Umbilical cord (tissue), 2 donors: Measurements from ENCODE around the gene SPNS2. TPM values are rescaled to one million over a fixed set of nuclear protein-coding genes. Genes with fewer than 3 reads are reported as not detected.

Source experiments
- DNase-seq: peaks from one replicate; pipeline ENCODE4 v3.0.0-alpha.2; 2015; ENCODE audit warnings: low spot score
- total RNA-seq: library from RNA; depleted of rRNA; stranded (reverse); fragments of >200 nt; gene quantifications from one replicate; pipeline ENCODE4 v1.2.3, GENCODE V29; 2014; ENCODE audit warnings: low replicate concordance; ENCODE audit not compliant: insufficient read depth

SPNS2 gene
- total RNA-seq: 5.8 TPM

DNA sequence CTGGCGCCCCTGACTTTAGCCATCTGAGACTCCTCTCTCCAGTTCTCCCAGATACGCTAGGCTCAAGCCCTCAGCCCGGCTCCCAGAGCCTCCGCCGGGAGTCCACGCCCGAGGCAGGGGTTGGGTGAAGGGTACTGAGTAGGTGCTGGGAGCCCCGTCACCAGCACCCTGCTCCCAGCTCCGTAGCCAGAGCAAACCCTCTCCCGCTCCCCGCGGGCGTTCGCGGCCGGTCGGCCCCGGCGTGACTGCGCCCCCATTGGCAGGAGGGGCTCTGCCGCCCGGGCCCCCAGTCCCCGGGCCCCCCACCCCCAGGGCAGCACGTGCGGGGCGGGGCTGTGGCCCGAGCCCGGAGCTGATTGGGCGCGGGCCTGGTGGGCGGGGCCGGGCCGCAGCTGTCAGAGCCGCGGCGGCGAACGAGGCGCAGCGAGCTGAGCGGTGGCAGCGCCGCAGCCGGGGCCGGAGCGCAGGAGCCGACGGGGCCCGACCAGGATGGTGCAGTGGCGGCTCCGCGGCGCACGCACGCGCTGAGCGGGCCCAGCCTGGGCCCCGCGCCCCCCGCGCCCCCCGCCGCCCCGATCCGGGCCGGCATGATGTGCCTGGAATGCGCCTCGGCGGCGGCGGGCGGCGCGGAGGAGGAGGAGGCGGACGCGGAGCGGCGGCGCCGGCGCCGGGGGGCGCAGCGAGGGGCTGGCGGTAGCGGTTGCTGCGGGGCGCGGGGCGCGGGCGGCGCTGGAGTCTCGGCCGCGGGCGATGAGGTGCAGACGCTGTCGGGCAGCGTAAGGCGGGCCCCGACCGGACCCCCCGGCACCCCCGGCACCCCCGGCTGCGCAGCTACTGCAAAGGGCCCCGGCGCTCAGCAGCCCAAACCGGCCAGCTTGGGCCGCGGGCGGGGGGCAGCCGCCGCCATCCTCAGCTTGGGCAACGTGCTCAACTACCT, at the start of gene SPNS2:
SPNS2 (plus strand) TSS at position 421 of the 937 bp plus-strand sequence; CDS start at position 588, 167 bp downstream.
- DNase-seq: peak; percentile 57

- DNase-seq: no peak
These were observed 48.9 kb upstream of the SPNS2 start for GRCh38 chr17:4449736-4450135.

GRCh38 chr17:4450710-4451316, 47.9 kb upstream of the SPNS2 start:
- no peak for DNase-seq

GRCh38 chr17:4453812-4454591, 44.7 kb upstream of the SPNS2 start:
- no peak for DNase-seq

DNA sequence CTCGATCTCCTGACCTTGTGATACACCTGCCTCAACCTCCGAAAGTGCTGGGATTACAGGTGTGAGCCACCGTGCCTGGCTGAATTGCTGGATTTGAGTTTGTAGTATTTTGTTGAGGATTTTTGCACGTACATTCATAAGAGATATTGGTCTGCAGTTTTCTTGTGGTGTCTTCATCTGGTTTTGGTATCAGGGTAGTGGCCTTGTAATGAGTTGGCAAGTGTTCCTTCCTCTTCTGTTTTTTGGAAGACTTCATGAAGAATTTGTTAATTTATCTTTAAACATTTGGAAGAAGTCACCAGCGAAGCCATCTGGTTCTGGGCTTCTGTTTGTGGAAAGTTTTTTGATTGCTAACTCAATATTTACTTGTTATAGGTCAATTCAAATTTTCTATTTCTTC, 38.0 kb upstream of the SPNS2 start:
- no peak for DNase-seq

GRCh38 chr17:4463818-4464476, 34.7 kb upstream of the SPNS2 start:
- no peak for DNase-seq

DNA sequence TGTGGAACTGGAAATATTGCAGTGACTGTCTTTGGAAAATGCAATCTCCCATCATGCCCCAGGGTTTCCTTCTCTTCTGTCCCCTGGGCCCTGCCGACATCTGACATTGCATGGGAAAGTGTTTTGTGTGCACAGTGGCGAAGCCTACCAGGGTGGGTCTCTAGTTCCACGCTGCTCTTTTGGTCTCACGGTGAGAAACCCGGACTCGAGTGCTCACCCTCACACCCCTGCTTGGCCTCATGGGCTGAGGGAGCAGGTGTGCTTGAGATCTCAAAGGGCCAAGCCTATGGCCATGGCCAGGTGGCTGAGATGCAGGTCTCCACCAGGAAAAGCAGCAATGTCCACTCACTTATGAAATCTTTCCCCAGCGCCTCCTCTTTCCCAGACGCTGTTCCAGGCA, 32.9 kb upstream of the SPNS2 start:
- DNase-seq: no peak

DNA sequence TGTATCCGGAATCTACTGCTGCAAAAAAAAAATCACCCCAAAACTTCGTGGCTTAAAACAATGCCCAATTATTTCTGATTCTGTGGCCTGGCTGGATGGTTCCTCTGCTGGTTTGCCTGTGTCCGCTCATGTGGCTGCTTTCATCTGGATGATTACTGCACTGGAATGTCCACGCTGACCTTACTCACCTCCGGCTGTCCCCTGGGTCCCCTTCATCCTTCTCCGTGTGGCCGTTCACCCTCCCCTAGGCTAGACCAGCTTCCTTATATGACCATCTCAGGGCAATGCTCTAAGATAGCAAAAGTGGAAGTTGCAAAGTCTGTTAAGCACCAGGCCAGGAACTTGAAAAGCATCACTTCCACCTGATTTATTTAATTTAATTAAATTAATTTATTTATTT, 31.4 kb upstream of the SPNS2 start:
- DNase-seq: no peak

GRCh38 chr17:4469552-4469951, 29.1 kb upstream of the SPNS2 start:
- DNase-seq: no peak

DNA sequence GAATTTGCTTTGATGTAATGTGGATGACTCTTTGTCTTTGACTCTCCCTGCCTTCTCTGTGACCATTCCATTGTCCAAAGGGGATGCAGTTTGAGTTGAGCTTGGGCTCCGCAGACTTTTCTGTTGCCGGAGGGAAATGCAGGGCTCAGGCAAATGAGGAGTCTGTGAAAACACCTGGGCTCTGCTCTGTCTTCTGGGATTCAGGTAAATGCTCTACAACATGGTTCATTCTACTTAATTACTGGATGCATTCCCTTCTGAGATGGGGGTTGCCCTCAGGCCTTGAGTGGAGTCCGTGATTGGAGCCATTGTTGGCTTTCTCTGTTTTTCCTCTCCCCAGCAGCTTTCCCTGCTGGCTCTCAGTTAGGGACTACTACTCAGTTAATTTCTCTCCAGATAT, 26.4 kb upstream of the SPNS2 start:
- no peak for DNase-seq

DNA sequence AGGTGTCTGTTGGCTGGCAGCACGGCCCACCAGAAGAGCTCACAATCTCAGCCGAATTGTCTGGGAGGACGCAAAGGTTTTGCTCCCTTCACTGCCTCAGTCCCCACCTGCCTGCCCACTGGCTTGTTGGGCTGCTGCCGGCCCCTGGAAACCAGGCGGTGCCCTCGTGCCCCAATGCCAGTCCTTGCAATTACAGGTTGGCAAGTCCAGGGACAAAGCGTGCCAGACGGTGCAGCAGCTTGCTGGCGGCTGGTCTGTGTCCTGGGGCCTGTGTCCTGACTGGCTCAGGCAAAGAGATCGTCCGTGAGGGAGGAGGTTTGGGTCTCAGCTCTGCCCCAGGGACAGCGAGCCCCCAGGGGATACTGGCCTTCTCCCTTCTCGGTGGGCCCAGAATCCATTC, 24.6 kb upstream of the SPNS2 start:
- DNase-seq: no peak

- no peak for DNase-seq
These were observed 23.7 kb upstream of the SPNS2 start for GRCh38 chr17:4475001-4475400.

DNA sequence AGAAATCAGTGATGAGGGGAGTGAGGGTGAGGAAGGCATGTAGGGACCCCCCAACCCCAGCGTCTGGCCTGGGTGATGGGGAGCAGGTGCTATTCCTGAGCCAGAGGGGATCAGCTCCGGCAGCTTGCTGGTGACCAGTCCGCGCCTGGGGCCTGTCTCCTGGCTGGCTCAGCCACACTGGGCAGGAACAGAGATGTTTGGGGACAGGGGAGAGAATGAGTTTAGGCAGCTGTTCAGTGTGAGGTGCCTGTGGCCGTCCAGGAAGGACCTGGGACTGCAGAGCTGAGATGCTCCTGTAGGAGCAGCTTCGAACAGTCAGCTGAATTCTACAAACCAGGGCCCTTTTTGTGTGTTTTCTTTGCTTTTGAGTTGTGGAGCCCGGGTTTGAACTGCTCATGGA, 23.2 kb upstream of the SPNS2 start:
- no peak for DNase-seq

DNA sequence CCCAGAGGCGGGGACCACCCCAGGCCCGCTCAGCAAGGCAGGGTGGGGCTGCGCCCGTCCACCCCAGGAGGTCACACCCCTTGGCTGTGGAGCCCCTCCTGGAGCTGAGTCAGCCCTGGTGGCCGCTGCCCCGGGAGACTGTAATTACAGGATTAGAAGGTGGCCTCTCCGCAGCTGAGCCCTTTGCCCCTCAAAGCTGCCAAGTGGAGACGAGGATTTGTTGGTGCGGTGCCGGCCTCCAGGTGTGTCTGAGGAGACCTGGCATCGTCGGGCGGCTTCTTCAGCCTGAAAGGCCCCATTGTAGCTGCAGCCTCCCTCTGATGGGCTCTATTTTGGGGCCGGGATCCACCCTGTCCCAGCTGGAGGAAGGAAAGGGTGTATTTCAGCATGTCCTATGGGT, 22.7 kb upstream of the SPNS2 start:
- no peak for DNase-seq

- DNase-seq: no peak
These were observed 22.1 kb upstream of the SPNS2 start for GRCh38 chr17:4476511-4477070.

GRCh38 chr17:4477255-4477791, 21.4 kb upstream of the SPNS2 start:
- DNase-seq: no peak

GRCh38 chr17:4478318-4478830, 20.3 kb upstream of the SPNS2 start:
- DNase-seq: no peak

DNA sequence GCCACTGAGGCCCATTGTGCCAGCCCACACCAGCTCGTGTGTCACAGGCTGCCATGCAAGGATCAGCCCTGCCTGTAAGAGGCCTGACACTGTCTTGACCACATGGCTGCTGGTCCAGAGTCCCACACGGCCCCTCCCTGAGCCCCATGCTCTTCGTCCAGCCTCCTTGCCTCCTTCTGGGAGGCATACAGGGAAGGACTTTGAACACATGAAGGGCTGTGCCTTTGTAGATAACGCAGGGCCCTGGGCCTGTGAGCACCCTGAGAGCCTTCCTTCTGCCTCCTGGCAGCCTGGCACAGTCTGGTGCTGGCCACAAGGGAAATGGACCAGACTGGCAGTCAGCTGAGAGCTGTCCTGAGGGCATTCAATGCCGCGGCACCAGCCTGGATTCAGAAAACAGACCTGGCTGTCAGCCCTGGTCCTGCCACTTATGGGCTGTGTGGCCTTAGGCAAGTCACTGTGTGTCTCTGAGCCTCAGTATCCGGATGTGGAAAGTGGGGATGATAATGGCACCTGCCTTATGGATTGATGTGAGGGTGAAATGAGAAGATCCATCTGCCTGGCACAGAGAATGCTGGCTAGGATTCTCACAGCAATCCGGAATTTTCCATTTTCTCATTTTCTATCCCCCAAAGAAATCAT, 19.2 kb upstream of the SPNS2 start:
- DNase-seq: no peak

- no peak for DNase-seq
These were observed 18.5 kb upstream of the SPNS2 start for GRCh38 chr17:4479982-4480751.
